ENCODE results near the gene DDIT4L. TPM values are rescaled to one million over a fixed set of nuclear protein-coding genes. Genes with fewer than 3 reads are reported as not detected.

DDIT4L gene, protein sequence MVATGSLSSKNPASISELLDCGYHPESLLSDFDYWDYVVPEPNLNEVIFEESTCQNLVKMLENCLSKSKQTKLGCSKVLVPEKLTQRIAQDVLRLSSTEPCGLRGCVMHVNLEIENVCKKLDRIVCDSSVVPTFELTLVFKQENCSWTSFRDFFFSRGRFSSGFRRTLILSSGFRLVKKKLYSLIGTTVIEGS
- 0.45 to 0.69 TPM (median 0.55 TPM) in 5 replicates for total RNA-seq (2022; extraction: Qiagen RNA extraction; ENCODE audit: low read depth)

DNA sequence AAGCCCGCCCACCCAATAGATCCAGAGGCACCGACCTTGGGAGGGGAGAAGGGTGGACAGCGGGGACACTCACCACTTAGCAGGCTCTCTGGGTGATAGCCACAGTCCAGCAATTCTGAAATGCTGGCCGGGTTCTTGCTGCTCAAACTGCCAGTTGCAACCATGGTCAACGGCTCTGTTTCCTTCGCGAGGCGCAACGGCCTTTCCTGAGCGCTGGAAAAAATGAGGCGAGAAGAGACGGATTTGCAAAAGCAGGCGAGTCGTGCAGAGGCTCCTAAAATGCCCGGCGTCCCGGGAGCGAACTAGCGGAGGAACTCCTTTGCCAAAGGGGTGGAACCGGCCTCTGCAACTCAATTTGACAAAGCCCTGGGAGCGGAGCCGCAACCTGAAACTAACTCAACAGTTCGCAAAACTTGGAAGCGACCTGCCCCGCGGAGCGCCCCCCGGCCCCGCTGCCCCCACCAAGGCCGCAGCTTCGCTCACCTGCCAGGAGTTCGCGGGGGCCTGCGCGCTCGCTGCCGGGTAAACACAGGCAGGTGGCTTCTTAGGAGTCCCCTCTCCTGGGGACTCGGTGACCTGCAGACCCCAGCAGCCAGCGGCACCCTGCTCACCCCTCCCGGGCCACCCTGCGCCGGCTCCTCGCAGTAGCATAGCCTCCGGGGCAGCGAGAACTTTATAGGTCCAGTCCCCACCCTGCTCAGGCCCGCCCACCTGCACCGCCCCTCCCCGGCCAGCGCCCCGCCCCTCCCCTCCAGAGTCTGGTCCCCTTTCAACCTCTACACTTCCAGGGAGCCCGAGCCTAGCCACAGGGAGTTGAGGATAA lies at the start of gene DDIT4L:
Gene DDIT4L (minus strand): TSS at position 649 of the 823 bp plus-strand sequence. CDS start 485 bp downstream, at position 164.

Other genes starting within 250 kb of the DDIT4L start
- 9.0 to 31.3 TPM (median 17.0 TPM) in 5 replicates for gene DNAJB14, start 243.8 kb downstream of the DDIT4L start, total RNA-seq (2022; extraction: Qiagen RNA extraction; ENCODE audit: low read depth)
- 551 to 698 TPM (median 653 TPM) in 5 replicates for gene H2AZ1, start 240.2 kb downstream of the DDIT4L start, total RNA-seq (2022; extraction: Qiagen RNA extraction; ENCODE audit: low read depth)

Data from A549 treated with CpdA at 1 μM for 4 hours (cell line).